CD4-positive, alpha-beta T cell treated with Interleukin-15 for 1 hour (primary cell): ENCODE results near the gene MS4A4E.
"Not testable (repeated sequence)": the region's sequence is repeated elsewhere in the genome, so short reads cannot be mapped to it uniquely, and the experiment has no call there.

Source experiments
- DNase-seq: peaks from one replicate; pipeline ENCODE4 v3.0.0-alpha.2; 2020

MS4A4E gene

GRCh38 chr11:60169264-60169915 is 73.5 kb downstream of the MS4A4E start:
- DNase-seq: no peak

DNA sequence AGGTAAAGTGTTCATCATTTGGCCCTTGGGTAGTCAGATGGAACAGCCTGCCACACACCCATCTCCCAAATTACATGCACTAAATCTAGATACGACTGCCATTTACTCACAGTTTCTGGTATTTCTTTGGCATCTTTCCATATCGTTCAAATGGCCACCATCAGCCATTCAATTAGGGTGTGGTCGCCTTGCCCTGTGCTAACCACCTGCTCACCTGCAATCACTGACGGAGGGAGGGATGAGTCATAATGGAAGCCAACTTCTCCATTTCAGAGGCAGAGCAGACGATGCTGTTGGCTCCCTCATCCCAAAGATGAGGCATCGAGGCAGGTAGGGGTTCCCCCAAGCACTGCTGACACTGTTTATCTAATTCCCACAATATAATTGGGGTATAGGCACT is 74.6 kb downstream of the MS4A4E start:
- no peak for DNase-seq

GRCh38 chr11:60165951-60166350 is 77.0 kb downstream of the MS4A4E start:
- no peak for DNase-seq

DNA sequence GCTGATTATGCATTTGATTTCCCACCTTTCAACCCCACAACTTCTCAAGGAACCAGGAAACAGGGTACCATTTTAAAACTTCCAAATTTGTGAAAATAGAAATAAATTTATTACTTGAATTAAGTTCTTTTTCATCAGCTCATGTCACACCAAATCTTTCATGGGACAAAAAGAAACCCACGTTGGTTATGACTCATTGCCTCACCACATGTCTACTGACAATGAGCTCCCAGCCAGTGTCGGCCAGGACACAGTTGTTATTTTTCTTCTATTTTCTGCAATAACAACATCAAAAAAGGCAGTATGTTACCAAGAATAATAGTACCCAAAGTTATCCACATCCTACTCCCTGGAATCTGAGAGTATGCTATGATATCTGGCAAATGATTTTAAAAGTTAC is 77.4 kb downstream of the MS4A4E start:
- DNase-seq: no peak

GRCh38 chr11:60164550-60165075 is 78.3 kb downstream of the MS4A4E start:
- DNase-seq: no peak

GRCh38 chr11:60161766-60162165 is 81.2 kb downstream of the MS4A4E start:
- no peak for DNase-seq

GRCh38 chr11:60161107-60161506 is 81.8 kb downstream of the MS4A4E start:
- DNase-seq: no peak

GRCh38 chr11:60159868-60160267 is 83.1 kb downstream of the MS4A4E start:
- no peak for DNase-seq

GRCh38 chr11:60159284-60159683 is 83.7 kb downstream of the MS4A4E start:
- no peak for DNase-seq

DNA sequence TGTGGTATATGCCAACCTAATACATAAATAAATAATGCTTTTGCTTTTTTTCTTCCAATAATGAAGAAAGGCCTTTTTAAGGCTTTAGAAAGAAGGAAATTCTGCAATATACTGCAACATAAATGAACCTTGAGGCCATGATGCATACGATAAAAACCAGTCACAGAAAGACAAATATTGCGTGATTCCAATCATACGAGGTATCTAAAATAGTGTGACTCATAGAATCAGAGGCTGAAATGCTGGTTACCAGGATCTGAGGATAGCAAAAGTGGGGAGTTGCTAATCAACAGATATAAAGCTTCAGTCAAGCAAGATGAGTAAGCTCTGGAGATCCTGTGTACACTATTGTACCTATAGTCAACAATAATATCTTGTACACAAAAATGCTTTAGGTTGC is 84.3 kb downstream of the MS4A4E start:
- no peak for DNase-seq

GRCh38 chr11:60155931-60156330 is 87.0 kb downstream of the MS4A4E start:
- no peak for DNase-seq

- DNase-seq: not testable (repeated sequence)
These were observed 90.2 kb downstream of the MS4A4E start for GRCh38 chr11:60152727-60153126.

GRCh38 chr11:60150279-60150678 is 92.7 kb downstream of the MS4A4E start:
- no peak for DNase-seq
